ENCODE results near the gene OR1F1. TPM values are rescaled to one million over a fixed set of nuclear protein-coding genes. Genes with fewer than 3 reads are reported as not detected.

OR1F1 gene
- total and polyA plus RNA-seq, 8 donors: not detected

DNA sequence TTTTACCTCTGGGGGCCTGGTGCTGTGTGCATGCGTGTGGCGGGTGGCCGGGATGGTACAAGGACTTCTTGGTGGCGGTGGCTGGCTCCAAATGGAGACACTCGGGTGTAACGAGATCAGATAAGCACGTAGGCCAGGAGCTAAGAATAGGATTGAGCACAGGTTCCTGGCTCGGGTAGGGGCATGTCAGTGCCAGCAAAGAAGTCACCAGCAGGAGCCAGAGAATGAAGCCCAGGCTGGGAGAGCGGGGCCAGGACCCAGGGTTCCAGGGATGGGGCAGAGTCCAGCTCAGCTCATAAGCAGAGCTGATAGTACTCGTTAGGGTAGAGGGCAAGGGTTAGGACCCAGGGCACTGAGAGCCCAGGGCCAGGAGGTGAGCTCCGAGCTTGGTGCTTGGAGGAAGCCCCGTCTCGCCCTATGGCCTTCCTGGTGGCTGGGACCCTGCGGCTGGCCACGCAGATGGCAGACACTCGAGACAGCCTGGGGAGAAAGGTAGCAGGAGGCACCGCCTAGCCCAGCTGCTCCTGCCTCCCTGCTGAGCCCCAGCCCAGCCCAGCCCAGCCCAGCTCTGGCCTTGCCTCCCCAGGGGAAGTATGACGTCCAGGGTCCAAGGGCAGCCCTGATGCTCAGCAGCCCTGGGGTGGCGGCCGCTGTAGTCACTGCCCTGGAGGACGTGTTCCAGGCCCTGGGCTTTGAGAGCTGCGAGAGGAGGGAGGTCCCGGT, 44.2 kb upstream of the OR1F1 start:
- Histone ChIP-seq H3K4me3 (no peak overlapping the region), H3K27ac (no peak overlapping the region), H3K4me1 (no peaks in the 10 kb centered on the region), H3K9me3 (no peaks in the 10 kb centered on the region), H3K36me3 (peaks cover 21 to 46% (median 43%) of the 10 kb centered on the region in 4 donors), H3K27me3 (no peaks in the 10 kb centered on the region)
- intact Hi-C loops (cut with DNase I; ENCODE audit: low total_unique reads): no loop called here
- DNase-seq: no peak
- WGBS, 5 donors: 56 to 72% (median 68%) methylated on average over 16 to 23 of the region's 23 CpGs
- TF ChIP-seq POLR2A (IDR thresholded peaks at IDR 0.05) (no peak), CTCF (IDR thresholded peaks at IDR 0.05) (no peak), POLR2AphosphoS5 (IDR thresholded peaks at IDR 0.05) (no peak), EP300 (IDR thresholded peaks at IDR 0.05) (no peak)

DNA sequence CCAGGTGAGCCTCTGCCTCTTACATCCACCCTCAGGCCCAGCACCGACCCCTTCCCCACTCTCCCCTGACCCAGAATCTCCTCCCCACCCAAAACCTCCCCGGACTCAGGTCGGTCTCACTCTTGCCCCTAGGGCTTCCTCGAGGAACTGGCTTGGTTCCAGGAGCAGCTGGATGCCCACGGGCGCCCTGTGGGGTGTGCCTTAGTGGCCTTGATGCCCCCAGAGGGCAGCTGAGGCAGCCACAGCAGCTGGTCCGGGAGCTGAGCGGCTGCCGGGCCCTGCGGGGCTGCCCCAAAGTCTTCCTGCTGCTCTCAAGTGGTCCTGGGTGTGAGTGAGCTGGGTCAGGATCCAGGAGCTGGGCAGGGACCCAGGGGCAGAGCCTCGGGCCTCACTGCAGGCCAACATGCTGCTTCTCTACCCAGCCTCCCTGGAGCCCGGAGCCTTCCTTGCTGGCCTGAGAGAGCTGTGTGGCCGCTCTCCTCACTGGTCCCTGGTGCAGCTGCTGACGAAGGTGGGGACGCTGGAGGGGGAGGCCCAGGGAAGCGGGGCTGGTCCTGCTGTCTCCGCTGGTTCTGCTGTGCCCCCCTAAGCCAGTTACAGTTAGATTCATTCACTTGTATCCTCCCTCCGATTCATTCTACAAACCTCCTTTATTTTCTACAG, 43.6 kb upstream of the OR1F1 start:
- H3K4me3 ChIP-seq: no peak overlapping the region
- H3K9me3 ChIP-seq: no peaks in the 10 kb centered on the region
- DNase-seq: no peak
- no peaks in the 10 kb centered on the region for H3K27me3 ChIP-seq
- H3K36me3 ChIP-seq: peaks cover 21 to 39% (median 36%) of the 10 kb centered on the region in 4 donors
- 66 to 84% (median 69%) methylated on average over 6 to 18 of the region's 18 CpGs for WGBS, 5 donors
- H3K4me1 ChIP-seq: peaks cover 3 to 5% (median 4%) of the 10 kb centered on the region in 4 donors
- intact Hi-C loops (cut with DNase I; ENCODE audit: low total_unique reads): no loop called here
- no peak overlapping the region for H3K27ac ChIP-seq
- TF ChIP-seq POLR2AphosphoS5 (IDR thresholded peaks at IDR 0.05) (no peak), POLR2A (IDR thresholded peaks at IDR 0.05) (no peak), CTCF (IDR thresholded peaks at IDR 0.05) (no peak), EP300 (IDR thresholded peaks at IDR 0.05) (no peak)

- Histone ChIP-seq H3K27ac (no peak overlapping the region), H3K4me3 (no peak overlapping the region), H3K9me3 (no peaks in the 10 kb centered on the region), H3K36me3 (peaks cover 21 to 32% (median 29%) of the 10 kb centered on the region in 4 donors), H3K4me1 (peaks cover 8 to 12% (median 11%) of the 10 kb centered on the region in 4 donors), H3K27me3 (no peaks in the 10 kb centered on the region)
- whole genome bisulfite sequencing, 5 donors: 70 to 94% (median 86%) methylated on average over 3 to 10 of the region's 10 CpGs
- intact Hi-C loops (cut with DNase I; ENCODE audit: low total_unique reads): no loop called here
- TF ChIP-seq POLR2AphosphoS5 (IDR thresholded peaks at IDR 0.05): no peak
- TF ChIP-seq POLR2A (IDR thresholded peaks at IDR 0.05): no peak
- no peak for TF ChIP-seq CTCF (IDR thresholded peaks at IDR 0.05)
- no peak for TF ChIP-seq EP300 (IDR thresholded peaks at IDR 0.05)
- DNase-seq: no peak
These were observed 42.9 kb upstream of the OR1F1 start for GRCh38 chr16:3145151-3145550.

DNA sequence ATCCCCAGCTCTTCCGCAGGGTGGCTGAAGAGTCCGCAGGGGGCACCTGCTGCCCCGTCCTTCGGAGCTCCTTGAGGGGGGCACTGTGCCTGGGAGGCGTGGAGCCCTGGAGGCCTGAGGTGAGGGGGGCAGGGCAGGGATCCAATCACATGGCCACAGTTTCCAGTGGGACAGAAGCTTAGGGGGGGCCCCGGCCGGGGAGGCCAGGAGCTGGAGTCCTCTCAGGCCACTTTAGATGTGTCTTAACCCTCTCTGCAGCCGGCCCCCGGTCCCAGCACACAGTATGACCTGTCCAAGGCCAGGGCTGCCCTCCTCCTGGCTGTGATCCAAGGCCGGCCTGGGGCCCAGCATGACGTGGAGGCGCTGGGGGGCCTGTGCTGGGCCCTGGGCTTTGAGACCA, 42.3 kb upstream of the OR1F1 start:
- Histone ChIP-seq H3K36me3 (peaks cover 21 to 27% (median 25%) of the 10 kb centered on the region in 4 donors), H3K27me3 (no peaks in the 10 kb centered on the region), H3K27ac (no peak overlapping the region), H3K4me3 (no peak overlapping the region), H3K9me3 (no peaks in the 10 kb centered on the region), H3K4me1 (peaks cover 10 to 16% (median 12%) of the 10 kb centered on the region in 4 donors)
- no peak for DNase-seq
- no peak for TF ChIP-seq POLR2A (IDR thresholded peaks at IDR 0.05)
- TF ChIP-seq CTCF (IDR thresholded peaks at IDR 0.05): no peak
- no peak for TF ChIP-seq POLR2AphosphoS5 (IDR thresholded peaks at IDR 0.05)
- TF ChIP-seq EP300 (IDR thresholded peaks at IDR 0.05): no peak
- 75 to 92% (median 82%) methylated on average over 5 to 12 of the region's 12 CpGs for WGBS, 5 donors
- intact Hi-C loops (cut with DNase I; ENCODE audit: low total_unique reads): no loop called here

Data from stomach (tissue), 9 donors.